Activated CD4-positive, alpha-beta T cell treated with anti-CD3 and anti-CD28 coated beads, Interleukin-2, amount 50 U/mL, for 1 hour (primary cell): ENCODE measurements around the gene TRIM44.
"Not testable (repeated sequence)": the region's sequence is repeated elsewhere in the genome, so short reads cannot be mapped to it uniquely, and the experiment has no call there.

Experiments
- DNase-seq: peaks from one replicate; pipeline ENCODE4 v3.0.0-alpha.2; 2020

TRIM44 gene

DNA sequence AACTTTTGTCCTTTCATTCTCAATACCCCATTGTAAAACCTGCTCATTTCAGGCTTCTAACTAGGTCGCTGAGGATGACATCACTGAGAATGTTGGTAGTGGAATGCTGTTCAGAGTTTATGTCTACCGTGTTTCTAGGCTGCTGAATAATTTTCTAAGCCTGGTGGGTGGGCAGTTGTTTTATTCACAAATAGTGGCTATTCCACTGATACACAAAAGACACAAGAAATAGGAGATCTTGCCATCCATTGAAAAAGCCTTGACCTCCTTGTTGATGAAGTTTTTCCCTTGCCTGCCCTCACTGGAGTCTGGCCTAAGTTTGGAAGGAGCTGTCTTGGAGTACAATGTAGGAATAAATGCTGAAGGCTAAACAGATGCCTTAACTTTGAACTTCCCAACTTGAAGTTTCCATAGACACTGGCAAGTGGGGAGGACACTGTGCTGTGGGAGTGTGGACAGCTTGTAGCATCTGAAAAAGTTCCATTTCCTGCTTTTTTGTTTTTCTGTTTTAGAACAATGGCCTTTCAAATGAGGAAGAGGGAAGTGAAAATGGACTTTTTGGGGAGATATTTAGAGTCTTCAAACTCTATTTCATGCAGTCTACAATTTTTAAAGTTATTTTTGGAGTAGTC is 59.2 kb downstream of the TRIM44 start:
- DNase-seq: no peak

DNA sequence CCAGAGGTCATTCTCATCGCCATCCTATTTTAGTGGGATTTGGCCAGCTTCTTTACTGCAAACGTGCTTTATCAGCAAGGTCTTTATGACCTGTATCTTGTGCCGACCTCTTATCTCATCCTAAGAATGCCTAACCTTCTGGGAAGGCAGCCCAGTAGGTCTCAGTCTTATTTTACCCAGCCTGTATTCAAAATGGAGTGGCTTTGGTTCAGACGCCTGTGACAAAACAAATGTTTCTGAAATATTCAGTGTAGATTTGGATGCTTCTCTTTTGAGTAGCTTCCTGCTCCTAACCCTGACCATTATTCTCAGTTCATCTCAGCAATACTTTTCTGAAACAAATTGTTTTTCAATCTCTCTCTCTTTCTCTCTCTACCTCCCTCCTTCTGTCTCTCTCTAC is 60.1 kb downstream of the TRIM44 start:
- DNase-seq: no peak

DNA sequence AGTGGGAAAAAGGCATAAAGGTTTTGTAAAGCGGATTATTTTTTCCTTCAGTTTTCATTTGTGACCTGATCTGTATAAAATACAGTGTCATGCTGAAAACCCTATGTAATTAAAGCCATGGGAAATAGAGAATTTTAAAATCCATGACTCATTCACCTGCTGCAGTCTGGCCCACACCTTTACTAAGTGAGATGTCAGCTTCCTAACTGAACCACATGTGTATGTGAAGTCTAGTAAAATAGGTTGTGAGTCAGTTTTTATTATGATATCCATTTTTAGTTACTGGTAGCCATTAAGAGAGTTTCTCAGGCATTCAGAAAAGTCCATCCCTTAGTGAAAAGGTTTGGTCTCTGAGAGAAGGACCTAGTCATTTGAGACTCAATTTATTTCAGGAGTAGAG is 60.9 kb downstream of the TRIM44 start:
- no peak for DNase-seq

DNA sequence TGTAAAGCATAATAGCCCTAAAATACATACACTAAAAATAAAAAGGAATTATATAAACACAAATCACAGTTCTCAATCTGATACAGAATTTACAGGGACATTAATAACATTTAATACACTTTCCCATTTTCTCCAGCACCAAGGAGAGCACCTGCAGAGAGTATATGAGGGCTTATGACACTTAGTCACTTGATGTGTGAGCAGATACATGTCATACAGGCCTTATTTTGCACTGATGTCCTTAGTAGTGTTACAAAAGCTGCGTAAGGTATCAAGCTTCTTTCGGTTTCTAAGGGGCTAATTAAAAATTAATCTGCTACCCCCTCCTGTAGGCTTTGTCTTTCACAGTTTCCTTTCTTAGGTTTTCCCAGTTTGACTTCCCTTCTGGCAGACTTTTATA is 61.3 kb downstream of the TRIM44 start:
- DNase-seq: no peak

DNA sequence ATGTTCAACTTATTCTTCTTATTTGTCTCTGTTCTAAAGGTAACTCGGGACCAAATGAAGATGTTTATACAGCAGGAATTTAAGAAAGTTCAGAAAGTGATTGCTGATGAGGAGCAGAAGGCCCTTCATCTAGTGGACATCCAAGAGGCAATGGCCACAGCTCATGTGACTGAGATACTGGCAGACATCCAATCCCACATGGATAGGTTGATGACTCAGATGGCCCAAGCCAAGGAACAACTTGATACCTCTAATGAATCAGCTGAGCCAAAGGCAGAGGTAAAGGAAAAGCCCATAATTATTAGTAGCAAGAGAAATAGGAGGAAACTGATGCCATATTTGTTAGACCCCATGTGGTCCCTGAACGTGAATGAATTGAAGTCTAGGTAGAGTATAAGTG is 63.3 kb downstream of the TRIM44 start:
- DNase-seq: no peak

DNA sequence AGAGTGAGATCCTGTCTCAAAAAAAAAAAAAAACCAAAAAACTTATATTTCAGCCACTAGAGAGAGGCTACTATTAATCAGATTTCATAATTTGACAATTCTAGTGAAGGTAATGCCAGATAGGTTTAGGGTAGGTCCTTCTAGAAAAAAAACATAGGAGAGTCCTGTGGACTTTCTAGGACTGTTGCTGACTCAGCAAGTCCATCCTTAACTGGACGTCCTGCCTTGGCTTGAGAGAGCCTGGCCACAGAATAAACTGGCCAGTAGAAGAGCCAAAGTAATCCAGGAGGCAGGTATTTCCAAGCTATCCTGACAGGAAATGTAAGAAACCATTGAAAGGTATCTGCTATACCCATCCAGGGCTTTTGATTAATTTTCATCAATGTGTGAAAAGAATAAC is 64.6 kb downstream of the TRIM44 start:
- no peak for DNase-seq

DNA sequence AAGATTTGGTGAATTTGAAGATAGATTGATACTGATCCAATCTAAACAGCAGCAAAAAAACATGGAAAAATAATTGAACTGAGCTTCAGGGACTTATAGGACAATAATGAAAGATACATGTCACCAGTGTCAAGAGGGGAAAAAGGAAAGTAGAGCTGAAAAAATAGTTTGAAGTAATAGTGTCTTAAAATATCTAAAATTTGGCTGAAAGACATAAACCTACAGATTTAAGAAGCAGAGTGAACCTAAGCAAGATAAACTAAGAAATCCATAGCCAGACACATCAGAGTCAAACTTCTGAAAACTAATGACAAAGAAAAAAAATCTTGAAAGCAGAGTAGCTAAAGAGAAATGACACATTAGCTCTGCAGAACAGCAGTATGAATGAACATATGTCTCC is 67.7 kb downstream of the TRIM44 start:
- no peak for DNase-seq

DNA sequence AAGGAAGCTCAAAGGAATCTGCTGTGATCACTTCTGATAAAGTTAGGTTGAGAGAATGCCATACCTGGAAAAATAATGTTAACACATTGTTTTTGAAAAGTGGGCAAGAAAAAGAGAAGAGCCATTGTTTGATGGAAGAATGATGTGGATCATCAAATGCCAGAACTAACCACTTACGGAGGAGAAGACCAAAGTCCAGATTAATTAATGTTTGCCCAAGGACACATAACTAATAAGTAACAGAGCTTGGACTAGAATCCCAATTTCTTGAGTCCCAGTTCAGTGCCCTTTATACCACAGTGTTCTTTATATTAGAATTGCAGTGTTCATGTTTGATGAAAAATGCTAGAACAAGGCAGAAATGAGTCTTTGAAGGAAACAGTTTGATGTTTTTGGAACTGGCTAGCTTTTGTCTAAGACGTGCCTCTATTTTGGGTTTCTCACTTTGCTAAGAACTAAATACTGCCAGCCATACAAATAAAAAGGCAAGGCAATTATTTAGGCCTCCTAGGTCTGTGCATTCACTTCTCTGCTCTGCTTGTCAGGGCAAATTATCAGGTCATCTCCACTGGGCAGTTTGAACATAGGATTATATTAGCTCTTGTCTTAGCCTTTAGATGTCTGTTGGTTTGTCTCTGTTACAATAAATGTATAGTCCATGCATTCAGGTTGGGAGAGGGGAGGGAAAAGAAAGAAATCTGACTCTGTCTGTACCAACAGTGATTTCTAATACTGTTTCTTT is 72.3 kb downstream of the TRIM44 start:
- no peak for DNase-seq

DNA sequence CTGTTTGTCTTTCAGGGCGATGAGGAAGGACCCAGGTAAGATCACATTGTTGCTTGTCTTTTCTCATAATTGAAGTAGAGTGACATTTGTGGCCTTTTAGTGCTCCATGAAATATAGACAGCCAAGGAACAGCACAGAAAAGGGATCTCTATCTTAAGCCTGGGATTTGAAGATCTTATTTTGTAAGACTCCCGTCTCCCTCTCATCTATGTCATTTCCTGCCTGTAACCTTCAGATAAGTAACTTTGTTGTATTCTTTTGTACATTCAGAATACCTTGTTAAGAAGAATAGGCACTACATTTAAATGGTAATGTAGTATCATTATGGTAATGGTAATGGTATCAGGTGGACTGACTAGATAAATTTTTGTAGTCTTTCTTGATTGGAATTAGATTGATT is 72.8 kb downstream of the TRIM44 start:
- no peak for DNase-seq

DNA sequence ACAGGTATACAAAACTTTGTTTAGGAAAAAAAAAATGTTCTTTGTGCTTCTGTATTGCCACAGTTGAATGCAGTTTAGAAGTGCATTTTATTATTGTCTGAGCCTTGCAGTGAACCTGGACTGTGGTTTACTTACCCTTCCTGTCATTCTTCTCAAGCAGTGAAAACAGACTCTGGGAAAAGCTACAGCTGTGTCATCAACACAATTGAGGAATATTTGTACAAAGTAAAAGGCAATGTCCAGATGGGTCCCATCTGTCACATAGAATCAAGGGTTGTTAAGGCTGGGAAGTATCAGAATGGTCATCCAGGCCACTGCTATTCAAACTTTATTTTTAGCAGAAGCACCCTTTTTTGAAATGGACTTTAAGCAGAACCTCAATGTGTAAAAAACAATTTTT is 73.3 kb downstream of the TRIM44 start:
- no peak for DNase-seq

DNA sequence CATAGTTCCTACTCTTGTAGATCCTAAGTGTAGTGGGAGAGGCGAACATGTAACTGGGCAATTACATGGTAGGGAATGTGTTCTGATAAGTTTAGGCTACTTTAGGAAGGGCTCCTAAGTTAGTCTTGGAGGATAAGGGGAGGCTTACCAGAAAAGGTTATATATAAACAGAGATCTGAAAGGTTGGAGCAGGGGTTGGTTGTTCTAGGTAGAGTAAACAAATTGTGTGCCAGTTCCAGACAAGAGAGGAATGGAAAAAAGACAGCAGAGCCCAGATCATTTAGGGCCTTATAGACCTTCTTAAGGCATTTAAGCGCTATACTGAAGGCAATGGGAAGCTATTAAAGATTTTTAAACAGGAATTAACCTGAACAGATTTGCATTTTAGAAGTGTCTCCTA is 74.4 kb downstream of the TRIM44 start:
- no peak for DNase-seq

DNA sequence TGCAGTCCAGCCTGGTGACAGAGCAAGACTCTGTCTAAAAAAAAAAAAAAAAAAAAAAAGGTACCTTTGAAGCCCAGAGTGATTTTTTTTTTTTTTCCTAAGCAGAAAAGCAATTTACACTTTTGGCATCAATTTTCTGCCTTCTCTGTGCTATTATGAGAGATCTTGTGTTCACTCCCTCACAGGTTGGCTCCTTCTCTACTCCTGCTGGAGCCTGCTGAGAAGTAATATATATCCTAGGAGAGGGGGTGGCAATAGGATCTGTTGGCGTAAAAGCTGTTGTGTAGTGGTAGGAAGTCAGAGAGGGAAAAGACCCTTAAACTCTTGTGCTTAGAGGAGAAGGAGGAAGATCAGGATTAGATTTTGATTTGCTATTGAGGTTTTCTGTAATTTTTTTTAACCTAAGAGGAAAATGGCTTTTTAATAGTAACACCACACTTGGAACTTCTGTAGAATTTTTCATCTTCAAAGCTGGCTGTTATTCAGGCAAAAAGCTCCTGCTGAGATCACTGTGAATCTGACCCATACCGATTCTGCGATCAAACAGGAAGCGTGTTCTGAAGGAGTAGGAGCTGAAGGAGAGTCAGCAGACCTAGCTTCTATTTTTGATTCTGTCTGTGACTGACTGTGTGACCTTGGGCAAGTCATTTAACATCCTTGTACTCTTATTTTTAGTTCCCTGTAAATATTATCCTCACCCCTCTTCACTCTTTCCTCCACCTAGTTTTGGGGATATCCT is 77.7 kb downstream of the TRIM44 start:
- no peak for DNase-seq

DNA sequence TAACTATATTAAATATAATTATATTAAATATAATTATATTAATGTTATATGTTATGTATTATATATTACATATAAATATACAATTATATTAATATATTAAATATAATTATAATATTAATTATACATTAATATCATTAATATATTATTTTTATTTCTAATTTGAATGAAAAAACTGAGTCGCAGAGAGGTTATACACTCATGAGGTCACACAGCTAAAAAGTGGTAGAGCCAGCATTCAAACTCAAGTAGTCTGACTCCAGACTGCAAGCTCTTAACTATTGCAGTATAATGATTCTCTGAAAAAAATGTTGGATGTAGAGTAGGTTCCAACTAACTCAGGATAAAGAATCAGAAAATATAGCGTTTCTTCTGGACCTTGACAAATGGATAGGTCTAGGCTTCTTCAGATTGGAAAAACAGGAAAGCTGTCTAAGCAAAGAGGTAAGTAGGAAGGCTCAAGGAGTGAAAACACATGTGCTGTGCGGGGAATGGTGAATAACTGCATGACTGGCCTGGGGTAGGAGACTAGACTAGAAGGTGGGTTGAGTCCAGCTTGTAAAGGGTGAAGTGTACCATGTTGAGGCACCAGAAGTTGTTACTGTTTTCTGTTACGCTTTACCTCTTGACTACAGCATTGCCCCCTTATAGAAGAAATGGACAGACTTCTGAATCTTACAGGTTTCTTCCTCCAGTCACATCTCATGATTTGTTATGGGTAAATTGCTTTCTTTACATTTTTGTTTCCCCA is 80.3 kb downstream of the TRIM44 start:
- no peak for DNase-seq

DNA sequence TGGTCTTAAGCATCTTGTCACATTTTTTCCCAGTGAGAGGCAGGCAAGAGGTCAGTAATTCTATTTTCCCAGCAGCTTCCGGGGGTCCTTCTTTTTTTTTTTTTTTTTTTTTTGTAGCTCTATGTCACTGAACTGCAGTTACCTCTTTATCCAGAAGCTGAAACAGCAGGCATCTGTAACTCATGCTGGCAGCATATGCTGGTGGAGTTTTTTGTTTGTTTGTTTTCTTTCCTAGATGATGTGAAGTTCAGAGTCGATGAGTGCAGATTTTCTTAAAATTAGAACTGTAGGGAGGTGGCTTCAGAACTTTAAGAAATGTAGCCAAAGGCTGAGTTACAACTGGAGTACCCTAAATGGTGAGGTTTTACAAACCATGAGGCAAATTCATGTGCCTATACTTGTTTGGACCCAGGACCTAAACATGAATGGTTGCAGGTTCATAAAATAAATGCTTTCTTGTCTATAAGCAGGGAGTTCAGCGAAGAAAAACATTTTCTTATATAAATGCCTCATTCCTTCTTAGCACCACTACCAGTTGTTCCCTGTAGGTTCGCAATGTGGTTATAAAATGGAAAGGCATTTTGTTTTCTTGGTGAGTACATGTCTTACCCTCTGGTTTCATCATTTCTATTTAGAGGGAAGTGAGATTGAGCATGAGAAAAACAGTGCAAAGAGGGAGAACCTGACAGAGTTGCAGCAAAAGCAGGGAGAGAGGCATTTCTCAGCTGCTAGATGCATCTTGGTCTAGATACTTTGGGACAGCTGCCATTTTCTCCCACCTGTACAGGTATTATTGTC is 84.0 kb downstream of the TRIM44 start:
- no peak for DNase-seq

DNA sequence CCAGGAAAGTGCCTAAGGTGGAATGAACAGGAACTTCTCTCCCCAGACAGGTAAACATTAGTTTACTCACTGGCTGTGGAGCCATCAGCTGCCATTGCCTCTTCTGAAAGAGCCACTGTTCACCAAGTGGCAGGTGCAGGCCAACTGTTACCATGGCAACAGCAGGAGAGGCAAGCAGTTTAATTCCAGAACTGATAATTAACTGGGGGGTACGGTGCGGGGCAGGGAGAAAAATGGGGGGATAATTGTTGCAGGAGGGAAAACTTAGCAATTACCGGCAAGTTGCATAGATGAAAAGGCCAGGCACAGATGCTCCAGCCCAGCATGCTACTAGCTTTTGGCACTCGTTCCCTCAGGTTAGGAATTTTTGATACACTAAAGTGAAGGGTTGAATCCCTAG is 85.1 kb downstream of the TRIM44 start:
- no peak for DNase-seq

DNA sequence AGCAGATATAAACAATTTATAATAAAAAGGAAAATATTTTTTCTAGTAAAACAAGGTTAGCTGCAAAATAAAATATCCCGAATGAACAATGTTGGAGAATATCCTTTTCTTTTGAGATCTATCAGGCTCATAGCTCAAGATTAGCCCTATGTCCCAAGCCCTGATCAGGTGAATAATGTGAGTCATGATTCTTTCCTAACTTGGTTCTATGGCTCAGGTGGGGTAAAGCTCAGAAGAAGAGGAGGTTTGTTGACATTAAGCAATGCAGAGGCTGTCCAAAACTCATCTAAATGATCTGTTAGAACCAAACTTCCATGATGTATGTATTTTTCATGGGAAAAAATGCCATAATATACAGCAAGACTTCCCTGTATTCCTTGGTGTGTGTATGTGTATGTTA is 86.1 kb downstream of the TRIM44 start:
- no peak for DNase-seq

DNA sequence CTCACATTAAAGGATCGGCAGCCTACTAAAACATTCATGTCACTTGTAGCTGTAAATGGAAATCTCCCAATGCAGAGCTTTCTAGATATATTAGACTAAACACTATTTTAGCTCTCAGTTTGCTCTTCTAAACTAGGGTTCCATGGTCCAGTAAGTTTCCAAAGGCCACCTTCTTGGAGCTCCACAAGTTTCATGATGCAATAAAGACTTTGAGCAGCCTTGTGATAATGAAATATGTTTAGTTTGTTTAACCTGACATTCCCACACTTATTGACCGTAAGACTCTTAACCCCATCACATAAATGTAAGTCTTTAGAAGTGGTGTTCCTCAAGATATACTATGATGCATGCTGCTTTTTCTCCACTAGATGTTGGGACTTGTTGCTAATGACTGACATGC is 87.7 kb downstream of the TRIM44 start:
- no peak for DNase-seq

DNA sequence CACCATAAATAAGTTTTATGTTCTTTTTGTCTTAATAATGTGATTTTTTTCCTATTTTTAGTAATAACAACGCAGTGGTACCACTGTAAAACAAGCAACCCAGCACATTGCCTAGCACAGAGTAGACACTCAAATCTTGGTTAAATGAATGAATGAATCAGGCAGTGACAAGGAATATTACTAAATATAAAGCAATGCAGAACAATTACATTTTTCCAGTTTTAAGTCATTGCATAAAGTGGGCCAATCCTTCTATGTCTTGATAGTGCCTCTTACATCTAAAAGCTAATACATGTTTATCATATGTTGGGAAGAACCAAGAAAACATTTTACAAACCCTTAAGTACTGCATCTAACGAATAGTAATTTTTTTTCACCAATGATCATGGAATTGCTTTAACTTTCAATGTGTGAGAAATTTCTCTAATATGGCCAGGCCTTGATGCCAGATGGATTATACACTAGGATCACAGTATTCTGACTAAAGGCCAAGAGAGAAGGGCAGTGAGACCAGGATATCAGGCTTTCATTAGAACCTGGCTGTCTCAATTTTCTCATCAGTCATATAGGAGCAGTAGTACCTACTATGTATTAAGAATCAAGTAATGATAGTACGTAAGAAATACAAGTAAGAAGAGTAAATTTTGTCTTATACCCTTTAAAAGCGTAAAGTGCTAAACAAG is 88.5 kb downstream of the TRIM44 start:
- no peak for DNase-seq

DNA sequence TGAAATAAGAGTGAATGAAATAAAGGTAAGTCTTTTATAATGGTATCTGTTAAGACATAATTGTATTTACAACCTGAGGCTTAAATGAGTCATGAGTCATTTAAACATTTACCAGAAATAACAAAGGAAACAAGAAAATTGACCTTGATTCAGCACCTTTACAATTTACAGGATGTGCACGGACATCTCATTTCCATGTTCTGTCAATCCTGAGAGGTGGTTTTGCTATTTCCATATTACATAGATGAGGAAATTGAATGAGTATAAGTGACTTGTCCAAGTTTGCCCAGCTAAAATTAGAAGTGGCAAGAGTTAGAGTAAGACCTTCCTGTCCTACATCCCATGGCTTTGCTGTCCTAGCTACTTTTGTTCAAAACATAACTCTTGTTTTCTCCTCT is 89.1 kb downstream of the TRIM44 start:
- no peak for DNase-seq

DNA sequence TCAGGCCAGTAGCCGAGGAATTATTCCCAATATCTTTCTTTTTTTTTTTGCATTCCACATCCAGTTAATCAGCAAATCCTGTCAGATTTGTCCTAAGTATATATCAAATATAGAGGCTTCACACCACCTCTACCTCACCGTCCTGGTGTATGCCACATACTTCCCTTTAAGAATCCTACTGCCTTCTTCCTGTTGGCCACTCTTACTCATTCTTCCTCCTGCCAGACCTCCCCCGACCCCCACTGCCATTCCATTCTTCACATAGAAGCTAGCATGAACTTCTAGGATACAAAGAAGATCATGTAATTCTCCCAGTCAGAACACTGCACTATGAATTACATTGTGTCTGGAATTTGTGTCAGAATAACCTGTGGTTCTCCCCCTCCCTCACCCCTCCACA is 89.5 kb downstream of the TRIM44 start:
- no peak for DNase-seq

DNA sequence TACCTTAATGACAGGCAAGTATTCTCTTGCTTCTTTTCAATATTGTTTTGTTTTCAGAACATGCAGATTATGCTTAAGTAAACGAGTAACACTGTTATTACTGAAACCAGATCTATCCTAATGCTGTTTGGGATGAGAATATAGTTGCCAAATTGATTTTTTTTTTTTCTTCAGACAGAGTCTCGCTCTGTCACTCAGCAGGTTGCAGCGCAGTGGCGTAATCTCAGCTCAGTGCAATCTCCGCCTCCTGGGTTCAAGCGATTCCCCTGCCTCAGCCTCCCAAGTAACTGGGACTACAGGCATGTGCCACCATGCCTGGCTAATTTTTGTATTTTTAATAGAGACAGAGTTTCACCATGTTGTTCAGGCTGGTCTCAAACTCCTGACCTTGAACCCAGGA is 91.0 kb downstream of the TRIM44 start:
- not testable (repeated sequence) for DNase-seq

DNA sequence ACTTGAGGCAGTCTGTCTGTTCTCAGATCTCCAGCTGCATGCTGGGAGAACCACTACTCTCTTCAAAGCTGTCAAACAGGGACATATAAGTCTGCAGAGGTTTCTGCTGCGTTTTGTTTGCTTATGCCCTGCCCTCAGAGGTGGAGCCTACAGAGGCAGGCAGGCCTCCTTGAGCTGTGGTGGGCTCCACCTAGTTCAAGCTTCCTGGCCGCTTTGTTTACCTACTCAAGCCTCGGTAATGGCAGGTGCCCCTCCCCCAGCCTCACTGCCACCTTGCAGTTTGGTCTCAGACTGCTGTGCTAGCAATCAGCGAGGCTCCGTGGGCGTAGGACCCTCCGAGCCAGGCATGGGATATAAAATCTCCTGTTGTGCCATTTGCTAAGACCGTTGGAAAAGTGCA is 97.4 kb downstream of the TRIM44 start:
- not testable (repeated sequence) for DNase-seq
